ENCODE results near the gene NRXN3.

The NRXN3 gene

DNA sequence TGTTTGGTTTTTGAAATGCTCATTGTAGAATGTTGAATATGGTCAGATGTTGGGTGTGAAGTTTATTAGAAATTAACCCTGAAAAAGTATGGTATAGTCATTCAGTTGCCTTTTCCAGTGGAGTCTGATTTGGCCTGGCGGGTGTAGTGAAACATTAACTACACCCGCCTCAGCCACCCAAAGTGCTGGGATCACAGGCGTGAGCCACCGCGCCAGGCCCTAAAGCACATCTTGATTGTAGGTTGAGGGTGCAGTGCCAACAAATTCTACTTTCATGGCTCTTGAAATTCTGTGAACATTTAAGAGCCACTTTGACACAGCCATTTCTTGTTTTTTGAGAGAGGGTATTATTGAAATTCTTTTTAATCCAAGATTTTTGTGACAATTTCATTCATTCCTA, 1416.2 kb downstream of the NRXN3 start:
- Histone ChIP-seq H3K4me3 (ENCODE audit: low read depth, low read length, poor library complexity, severe bottlenecking) (no peak overlapping the region), H2AFZ (ENCODE audit: low read length) (no peak overlapping the region), H4K20me1 (ENCODE audit: insufficient read depth, low read length) (no peaks in the 10 kb centered on the region), H3K9ac (ENCODE audit: low read length) (no peak overlapping the region), H3K4me1 (ENCODE audit: insufficient read depth, low read length, severe bottlenecking) (no peaks in the 10 kb centered on the region), H3K9me3 (ENCODE audit: low read length) (no peaks in the 10 kb centered on the region), H3K27me3 (ENCODE audit: insufficient read depth, low read length) (no peaks in the 10 kb centered on the region), H3K36me3 (ENCODE audit: insufficient read depth, low read length) (no peaks in the 10 kb centered on the region), H3K27ac (ENCODE audit: low read depth, low read length, poor library complexity, severe bottlenecking) (no peak overlapping the region), H3K79me2 (ENCODE audit: insufficient read depth, low read length) (no peaks in the 10 kb centered on the region), H3F3A (ENCODE audit: insufficient read depth, low read length) (no peaks in the 10 kb centered on the region), H3K4me2 (ENCODE audit: low read length) (no peak overlapping the region), H3K9me2 (ENCODE audit: low read depth, low read length) (no peaks in the 10 kb centered on the region)
- TF ChIP-seq EZH2 (IDR thresholded peaks at IDR 0.05; ENCODE audit: borderline replicate concordance, low read length): no peak
- TF ChIP-seq, protein P1, sequence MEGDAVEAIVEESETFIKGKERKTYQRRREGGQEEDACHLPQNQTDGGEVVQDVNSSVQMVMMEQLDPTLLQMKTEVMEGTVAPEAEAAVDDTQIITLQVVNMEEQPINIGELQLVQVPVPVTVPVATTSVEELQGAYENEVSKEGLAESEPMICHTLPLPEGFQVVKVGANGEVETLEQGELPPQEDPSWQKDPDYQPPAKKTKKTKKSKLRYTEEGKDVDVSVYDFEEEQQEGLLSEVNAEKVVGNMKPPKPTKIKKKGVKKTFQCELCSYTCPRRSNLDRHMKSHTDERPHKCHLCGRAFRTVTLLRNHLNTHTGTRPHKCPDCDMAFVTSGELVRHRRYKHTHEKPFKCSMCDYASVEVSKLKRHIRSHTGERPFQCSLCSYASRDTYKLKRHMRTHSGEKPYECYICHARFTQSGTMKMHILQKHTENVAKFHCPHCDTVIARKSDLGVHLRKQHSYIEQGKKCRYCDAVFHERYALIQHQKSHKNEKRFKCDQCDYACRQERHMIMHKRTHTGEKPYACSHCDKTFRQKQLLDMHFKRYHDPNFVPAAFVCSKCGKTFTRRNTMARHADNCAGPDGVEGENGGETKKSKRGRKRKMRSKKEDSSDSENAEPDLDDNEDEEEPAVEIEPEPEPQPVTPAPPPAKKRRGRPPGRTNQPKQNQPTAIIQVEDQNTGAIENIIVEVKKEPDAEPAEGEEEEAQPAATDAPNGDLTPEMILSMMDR (IDR thresholded peaks at IDR 0.05; ENCODE audit: low read length): no peak

DNA sequence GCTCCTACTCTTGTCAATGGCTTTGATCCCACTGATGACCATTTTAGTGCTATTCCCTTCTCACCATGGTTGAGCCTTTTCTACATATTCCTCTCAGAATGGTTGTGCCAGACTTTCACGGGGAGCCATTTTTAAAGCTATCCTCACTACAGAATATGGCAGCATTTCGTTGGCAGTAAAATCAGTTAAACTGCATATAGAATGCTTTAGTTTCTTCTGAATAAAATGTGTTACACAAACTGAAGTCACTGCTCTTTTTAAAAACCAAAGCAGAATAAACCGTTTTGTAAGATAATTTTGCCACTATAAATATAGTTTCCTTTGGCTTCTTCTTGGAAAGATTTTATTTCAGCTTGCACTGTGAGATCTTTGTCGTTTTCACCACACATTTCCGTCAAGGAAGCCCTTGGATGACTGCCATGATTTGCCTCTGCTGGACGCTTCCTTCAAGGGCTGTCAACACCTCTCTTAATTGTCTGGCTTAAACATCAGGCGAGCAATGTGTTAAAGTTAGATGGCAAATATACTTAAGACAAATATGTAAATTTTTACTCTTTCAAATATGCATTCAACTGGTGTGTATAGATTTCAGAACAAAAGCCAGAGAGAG, 1416.9 kb downstream of the NRXN3 start:
- Histone ChIP-seq H3K4me1 (ENCODE audit: insufficient read depth, low read length, severe bottlenecking) (no peaks in the 10 kb centered on the region), H3K79me2 (ENCODE audit: insufficient read depth, low read length) (no peaks in the 10 kb centered on the region), H4K20me1 (ENCODE audit: insufficient read depth, low read length) (no peaks in the 10 kb centered on the region), H3K4me3 (ENCODE audit: low read depth, low read length, poor library complexity, severe bottlenecking) (no peak overlapping the region), H3K9me2 (ENCODE audit: low read depth, low read length) (no peaks in the 10 kb centered on the region), H3F3A (ENCODE audit: insufficient read depth, low read length) (no peaks in the 10 kb centered on the region), H3K36me3 (ENCODE audit: insufficient read depth, low read length) (no peaks in the 10 kb centered on the region), H3K4me2 (ENCODE audit: low read length) (no peak overlapping the region), H2AFZ (ENCODE audit: low read length) (no peak overlapping the region), H3K27ac (ENCODE audit: low read depth, low read length, poor library complexity, severe bottlenecking) (no peak overlapping the region), H3K9me3 (ENCODE audit: low read length) (no peaks in the 10 kb centered on the region), H3K27me3 (ENCODE audit: insufficient read depth, low read length) (no peaks in the 10 kb centered on the region), H3K9ac (ENCODE audit: low read length) (no peak overlapping the region)
- TF ChIP-seq EZH2 (IDR thresholded peaks at IDR 0.05; ENCODE audit: borderline replicate concordance, low read length): no peak
- TF ChIP-seq, protein P1 (IDR thresholded peaks at IDR 0.05; ENCODE audit: low read length): no peak

DNA sequence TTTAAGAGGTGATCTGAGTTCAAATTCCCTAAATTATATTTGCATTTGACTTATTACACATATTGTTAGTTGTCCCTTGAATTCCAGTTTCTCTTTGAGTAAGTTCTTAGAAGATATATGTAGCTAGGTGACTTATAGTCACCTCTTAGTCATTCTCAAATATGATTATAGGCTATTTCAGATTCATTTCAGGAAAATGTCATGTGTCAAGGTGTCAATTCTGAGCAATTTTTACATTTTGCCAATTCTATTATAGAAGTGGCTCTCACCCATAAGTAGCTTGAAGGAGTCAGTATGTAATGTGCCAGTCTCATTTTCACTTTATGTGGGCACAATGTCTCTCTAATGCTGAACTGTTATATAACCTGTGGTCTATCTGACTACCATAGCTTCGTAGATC, 1417.7 kb downstream of the NRXN3 start:
- Histone ChIP-seq H3K27ac (ENCODE audit: low read depth, low read length, poor library complexity, severe bottlenecking) (no peak overlapping the region), H3K27me3 (ENCODE audit: insufficient read depth, low read length) (no peaks in the 10 kb centered on the region), H3K36me3 (ENCODE audit: insufficient read depth, low read length) (no peaks in the 10 kb centered on the region), H3K4me3 (ENCODE audit: low read depth, low read length, poor library complexity, severe bottlenecking) (no peak overlapping the region), H3K9me2 (ENCODE audit: low read depth, low read length) (no peaks in the 10 kb centered on the region), H3F3A (ENCODE audit: insufficient read depth, low read length) (no peaks in the 10 kb centered on the region), H3K9ac (ENCODE audit: low read length) (no peak overlapping the region), H4K20me1 (ENCODE audit: insufficient read depth, low read length) (no peaks in the 10 kb centered on the region), H3K4me1 (ENCODE audit: insufficient read depth, low read length, severe bottlenecking) (no peaks in the 10 kb centered on the region), H2AFZ (ENCODE audit: low read length) (no peak overlapping the region), H3K4me2 (ENCODE audit: low read length) (no peak overlapping the region), H3K9me3 (ENCODE audit: low read length) (no peaks in the 10 kb centered on the region), H3K79me2 (ENCODE audit: insufficient read depth, low read length) (no peaks in the 10 kb centered on the region)
- TF ChIP-seq EZH2 (IDR thresholded peaks at IDR 0.05; ENCODE audit: borderline replicate concordance, low read length): no peak
- TF ChIP-seq, protein P1 (IDR thresholded peaks at IDR 0.05; ENCODE audit: low read length): no peak

Measured in OCI-LY1 (cell line).